ENCODE data around the gene GTF2H3. TPM values are rescaled to one million over a fixed set of nuclear protein-coding genes. Genes with fewer than 3 reads are reported as not detected.

GTF2H3 gene
- total RNA-seq, 4 donors from 2014 or later, result 19.3 to 28.9 (median 25.2) TPM

- Histone ChIP-seq H3K36me3 (peaks cover 0 to 80% of the 10 kb centered on the region in 2 donors), H3K4me3 (no peak overlapping the region), H3K27ac (no peak overlapping the region), H3K9me3 (no peaks in the 10 kb centered on the region), H3K27me3 (no peaks in the 10 kb centered on the region), H3K4me1 (peaks cover 0 to 17% (median 4%) of the 10 kb centered on the region in 3 donors)
- 42 to 52% methylated on average over 4 of the region's 4 CpGs for WGBS, 2 donors (ENCODE audit: low coverage in 1 of 2)
- TF ChIP-seq CTCF (IDR thresholded peaks at IDR 0.05) (no peak), POLR2AphosphoS5 (IDR thresholded peaks at IDR 0.05) (no peak), EP300 (IDR thresholded peaks at IDR 0.05) (no peak), POLR2A (IDR thresholded peaks at IDR 0.05) (no peak)
- ATAC-seq, result no peak
Observed at GRCh38 chr12:123607756-123608155, 25.9 kb upstream of the GTF2H3 start.

DNA sequence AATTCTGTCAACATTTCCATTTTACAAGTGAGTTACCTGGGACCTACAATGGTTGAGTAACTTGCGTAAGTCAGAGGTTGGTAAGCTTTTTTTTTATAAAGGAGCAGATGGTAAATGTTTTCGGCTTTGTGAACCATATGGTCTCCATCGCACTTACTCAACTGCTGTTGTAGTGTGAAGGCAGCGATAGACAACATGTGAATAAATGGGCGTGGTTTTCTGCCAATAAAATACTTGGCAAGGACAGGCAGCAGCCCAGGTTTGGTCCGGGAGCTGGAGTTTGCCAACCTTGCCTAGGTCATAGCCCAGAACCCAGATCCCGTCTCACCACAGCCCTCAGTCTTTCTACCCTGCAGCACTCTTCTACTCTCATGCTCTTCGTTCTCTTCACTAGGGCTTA is 25.4 kb upstream of the GTF2H3 start:
- WGBS, 2 donors (ENCODE audit: low coverage in 1 of 2), result 79 to 92% methylated on average over 2 to 8 of the region's 8 CpGs
- no peak for ATAC-seq

DNA sequence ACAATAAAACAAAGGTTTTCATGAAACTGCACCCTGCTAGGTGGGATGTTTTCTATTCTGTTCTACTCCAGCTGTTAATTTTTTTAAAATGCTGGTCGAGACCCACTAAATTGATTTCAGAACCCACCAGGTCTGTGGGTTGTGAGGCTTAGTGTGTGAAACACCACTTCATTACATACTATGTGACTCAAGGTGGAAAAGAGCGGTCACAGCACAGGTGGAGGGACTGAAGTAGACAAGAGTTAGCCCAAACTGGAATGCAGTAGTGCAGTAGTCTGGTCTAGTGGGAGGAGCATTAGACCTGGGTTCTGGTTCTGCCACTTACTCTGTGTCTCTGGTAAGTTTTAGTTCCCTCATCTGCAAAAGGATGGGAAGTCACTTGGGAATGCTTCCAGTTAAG is 19.5 kb upstream of the GTF2H3 start:
- H3K9me3 ChIP-seq, result no peaks in the 10 kb centered on the region
- peaks cover 0 to 100% of the 10 kb centered on the region in 2 donors for H3K36me3 ChIP-seq
- H3K27me3 ChIP-seq, result no peaks in the 10 kb centered on the region
- TF ChIP-seq POLR2A (IDR thresholded peaks at IDR 0.05), result no peak
- no peak for TF ChIP-seq EP300 (IDR thresholded peaks at IDR 0.05)
- no peak for TF ChIP-seq CTCF (IDR thresholded peaks at IDR 0.05)
- no peak for TF ChIP-seq POLR2AphosphoS5 (IDR thresholded peaks at IDR 0.05)
- no peak overlapping the region for H3K4me3 ChIP-seq
- 100% methylated on average over 2 of the region's 2 CpGs for WGBS, 2 donors (ENCODE audit: low coverage in 1 of 2)
- ATAC-seq, result no peak
- H3K4me1 ChIP-seq, result peaks cover 0 to 6% (median 0%) of the 10 kb centered on the region in 3 donors
- no peak overlapping the region for H3K27ac ChIP-seq

More for the DNA sequence above, 25.4 kb upstream of the GTF2H3 start:
- H3K27ac ChIP-seq, result no peak overlapping the region
- H3K36me3 ChIP-seq, result peaks cover 0 to 84% of the 10 kb centered on the region in 2 donors
- TF ChIP-seq POLR2A (IDR thresholded peaks at IDR 0.05), result no peak
- TF ChIP-seq POLR2AphosphoS5 (IDR thresholded peaks at IDR 0.05), result no peak
- no peak for TF ChIP-seq EP300 (IDR thresholded peaks at IDR 0.05)
- TF ChIP-seq CTCF (IDR thresholded peaks at IDR 0.05), result no peak
- no peaks in the 10 kb centered on the region for H3K9me3 ChIP-seq
- H3K4me3 ChIP-seq, result no peak overlapping the region
- no peaks in the 10 kb centered on the region for H3K27me3 ChIP-seq
- H3K4me1 ChIP-seq, result peaks cover 0 to 13% (median 0%) of the 10 kb centered on the region in 3 donors

DNA sequence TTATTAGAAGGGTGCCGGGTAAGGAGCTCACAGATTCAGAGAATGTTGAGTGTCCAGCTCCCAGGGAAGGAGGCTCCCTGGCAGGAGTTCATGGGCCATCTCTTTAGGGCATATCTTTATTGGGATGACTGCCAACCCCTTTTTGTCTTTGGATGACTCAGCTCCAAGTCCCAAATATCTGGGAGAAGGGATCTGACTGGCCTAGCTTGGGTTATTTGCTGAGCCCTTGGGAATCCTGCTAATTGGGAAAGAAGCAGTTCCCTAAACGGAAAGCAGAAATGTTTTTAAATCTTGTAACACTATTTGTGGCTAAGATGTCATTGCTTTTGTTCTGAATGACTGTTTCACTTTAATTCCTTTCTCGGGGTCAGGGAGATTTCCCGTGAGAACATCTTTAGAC is 19.1 kb upstream of the GTF2H3 start:
- no peaks in the 10 kb centered on the region for H3K9me3 ChIP-seq
- 67 to 73% methylated on average over 4 of the region's 4 CpGs for WGBS, 2 donors (ENCODE audit: low coverage in 1 of 2)
- H3K27me3 ChIP-seq, result no peaks in the 10 kb centered on the region
- H3K27ac ChIP-seq, result no peak overlapping the region
- TF ChIP-seq POLR2A (IDR thresholded peaks at IDR 0.05), result no peak
- no peak for TF ChIP-seq CTCF (IDR thresholded peaks at IDR 0.05)
- TF ChIP-seq POLR2AphosphoS5 (IDR thresholded peaks at IDR 0.05), result no peak
- no peak for TF ChIP-seq EP300 (IDR thresholded peaks at IDR 0.05)
- no peak for ATAC-seq
- no peak overlapping the region for H3K4me3 ChIP-seq
- peaks cover 0 to 100% of the 10 kb centered on the region in 2 donors for H3K36me3 ChIP-seq
- H3K4me1 ChIP-seq, result peaks cover 0 to 6% (median 0%) of the 10 kb centered on the region in 3 donors

DNA sequence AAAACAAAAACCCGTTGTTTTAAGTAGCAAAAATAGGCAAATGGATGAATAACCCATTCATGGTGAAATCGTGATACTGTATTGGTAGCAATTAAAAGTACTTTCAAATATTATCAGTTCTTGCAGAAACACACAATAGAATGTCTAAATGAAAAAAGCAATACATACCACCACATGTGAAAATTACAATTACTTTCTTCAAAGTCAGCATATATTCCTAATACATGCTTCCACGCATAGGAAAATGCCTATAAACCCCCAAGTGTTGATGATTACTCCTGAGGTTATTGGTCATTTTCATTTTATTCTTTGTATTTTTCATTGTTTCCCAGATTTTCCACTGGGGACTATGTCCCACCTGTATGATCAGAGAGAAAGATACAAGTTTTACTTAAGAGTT is 16.5 kb upstream of the GTF2H3 start:
- WGBS, 2 donors (ENCODE audit: low coverage in 1 of 2), result 81 to 84% methylated on average over 3 of the region's 3 CpGs
- no peak overlapping the region for H3K4me3 ChIP-seq
- no peak for ATAC-seq
- peaks cover 0 to 100% of the 10 kb centered on the region in 2 donors for H3K36me3 ChIP-seq
- no peaks in the 10 kb centered on the region for H3K27me3 ChIP-seq
- TF ChIP-seq EP300 (IDR thresholded peaks at IDR 0.05) (no peak), POLR2AphosphoS5 (IDR thresholded peaks at IDR 0.05) (no peak), POLR2A (IDR thresholded peaks at IDR 0.05) (no peak), CTCF (IDR thresholded peaks at IDR 0.05) (no peak)
- H3K27ac ChIP-seq, result no peak overlapping the region
- H3K4me1 ChIP-seq, result peaks cover 0 to 6% (median 0%) of the 10 kb centered on the region in 3 donors
- no peaks in the 10 kb centered on the region for H3K9me3 ChIP-seq
